Measurements from ENCODE around the gene ZFYVE16. TPM values are rescaled to one million over a fixed set of nuclear protein-coding genes. Genes with fewer than 3 reads are reported as not detected.

The ZFYVE16 gene
- total RNA-seq, 1 experiment from 2014 or later, result 50.2 TPM

GRCh38 chr5:80409367-80409966 lies 1.6 kb downstream of the ZFYVE16 start:
- ChIA-PET CTCF (interaction anchor here (0.6 kb wide), 1 partner anchor 318 kb away, joined by 5 read pairs; no protein-coding TSS in a partner anchor), POLR2A (no interaction called here)
- Mint-ChIP-seq H3K36me3 (ENCODE audit: insufficient read depth, unreplicated experiment) (peaks cover 13% of the 10 kb centered on the region), H3K4me3 (ENCODE audit: unreplicated experiment) (peak overlapping the region; percentile 75), H3K27me3 (ENCODE audit: insufficient read depth, unreplicated experiment) (no peaks in the 10 kb centered on the region), H3K9me3 (ENCODE audit: unreplicated experiment) (no peaks in the 10 kb centered on the region), H3K4me1 (ENCODE audit: low read depth, unreplicated experiment) (peaks cover 7% of the 10 kb centered on the region), H3K27ac (ENCODE audit: unreplicated experiment) (peak overlapping the region; percentile 66)
- no peaks in the 10 kb centered on the region for H3K36me3 ChIP-seq (ENCODE audit: control insufficient read depth, insufficient read depth, low read length)
- BruUV-seq (replicated peaks), result no TSS peak
- H3K9me3 ChIP-seq, result no peaks in the 10 kb centered on the region
- intact Hi-C loops (cut with micrococcal nuclease; ENCODE audit: unreplicated experiment), result loop anchor here (5.0 kb wide), 2 partner anchors 317 to 1172 kb away; partner anchors contain the start of gene JMY
- DNase-seq, result no peak
- peaks cover 4% of the 10 kb centered on the region; the same call in 1 of the 2 replicates for H3K4me1 ChIP-seq
- H3K27me3 ChIP-seq (replicated peaks; ENCODE audit: control insufficient read depth, insufficient read depth, low read length), result no peaks in the 10 kb centered on the region
- TF ChIP-seq CTCF (IDR thresholded peaks at IDR 0.05; ENCODE audit: insufficient read depth in 1 of 2, low read depth in 1 of 2, low read length in 1 of 2, severe bottlenecking in 1 of 2, unreplicated experiment in 1 of 2), result no peak
- peak overlapping the region; percentile 57 for H3K4me3 ChIP-seq (ENCODE audit: low read depth, low read length)

- no TSS peak for BruUV-seq (replicated peaks)
- intact Hi-C loops (cut with micrococcal nuclease; ENCODE audit: unreplicated experiment), result no loop called here
- peaks cover 7% of the 10 kb centered on the region for H3K4me1 Mint-ChIP-seq (ENCODE audit: low read depth, unreplicated experiment)
- TF ChIP-seq CTCF (IDR thresholded peaks at IDR 0.05; ENCODE audit: insufficient read depth in 1 of 2, low read depth in 1 of 2, low read length in 1 of 2, severe bottlenecking in 1 of 2, unreplicated experiment in 1 of 2), result no peak
- Histone ChIP-seq H3K4me3 (ENCODE audit: low read depth, low read length) (no peak overlapping the region), H3K27me3 (replicated peaks; ENCODE audit: control insufficient read depth, insufficient read depth, low read length) (no peaks in the 10 kb centered on the region), H3K36me3 (ENCODE audit: control insufficient read depth, insufficient read depth, low read length) (no peaks in the 10 kb centered on the region), H3K4me1 (peaks cover 4% of the 10 kb centered on the region; the same call in 1 of the 2 replicates), H3K9me3 (no peaks in the 10 kb centered on the region)
- H3K27me3 Mint-ChIP-seq (ENCODE audit: insufficient read depth, unreplicated experiment), result no peaks in the 10 kb centered on the region
- CTCF ChIA-PET, result no interaction called here
- no peak overlapping the region for H3K27ac Mint-ChIP-seq (ENCODE audit: unreplicated experiment)
- peaks cover 11% of the 10 kb centered on the region for H3K36me3 Mint-ChIP-seq (ENCODE audit: insufficient read depth, unreplicated experiment)
- POLR2A ChIA-PET, result no interaction called here
- no peaks in the 10 kb centered on the region for H3K9me3 Mint-ChIP-seq (ENCODE audit: unreplicated experiment)
- no peak for DNase-seq
- H3K4me3 Mint-ChIP-seq (ENCODE audit: unreplicated experiment), result no peak overlapping the region
These were observed 3.8 kb downstream of the ZFYVE16 start for GRCh38 chr5:80411589-80412219.

- Mint-ChIP-seq H3K4me1 (ENCODE audit: low read depth, unreplicated experiment) (peaks cover 7% of the 10 kb centered on the region), H3K27ac (ENCODE audit: unreplicated experiment) (no peak overlapping the region), H3K27me3 (ENCODE audit: insufficient read depth, unreplicated experiment) (no peaks in the 10 kb centered on the region), H3K9me3 (ENCODE audit: unreplicated experiment) (no peaks in the 10 kb centered on the region), H3K36me3 (ENCODE audit: insufficient read depth, unreplicated experiment) (peaks cover 14% of the 10 kb centered on the region), H3K4me3 (ENCODE audit: unreplicated experiment) (no peak overlapping the region)
- Histone ChIP-seq H3K27me3 (replicated peaks; ENCODE audit: control insufficient read depth, insufficient read depth, low read length) (no peaks in the 10 kb centered on the region), H3K4me1 (no peaks in the 10 kb centered on the region), H3K4me3 (ENCODE audit: low read depth, low read length) (no peak overlapping the region), H3K9me3 (no peaks in the 10 kb centered on the region), H3K36me3 (ENCODE audit: control insufficient read depth, insufficient read depth, low read length) (no peaks in the 10 kb centered on the region)
- DNase-seq, result no peak
- ChIA-PET CTCF (no interaction called here), POLR2A (no interaction called here)
- intact Hi-C loops (cut with micrococcal nuclease; ENCODE audit: unreplicated experiment), result no loop called here
- BruUV-seq (replicated peaks), result no TSS peak
- TF ChIP-seq CTCF (IDR thresholded peaks at IDR 0.05; ENCODE audit: insufficient read depth in 1 of 2, low read depth in 1 of 2, low read length in 1 of 2, severe bottlenecking in 1 of 2, unreplicated experiment in 1 of 2), result no peak
These were observed 6.2 kb downstream of the ZFYVE16 start for GRCh38 chr5:80414113-80414512.
